ENCODE results near the gene FAM47E. TPM values are rescaled to one million over a fixed set of nuclear protein-coding genes. Genes with fewer than 3 reads are reported as not detected.
A peak's percentile ranks its signal among the peaks of the same experiment; 100 is the strongest.
"Not testable (repeated sequence)": the region's sequence is repeated elsewhere in the genome, so short reads cannot be mapped to it uniquely, and the experiment has no call there.

The FAM47E gene
- total RNA-seq, 1 donor from 2014 or later, result 4.3 TPM

DNA sequence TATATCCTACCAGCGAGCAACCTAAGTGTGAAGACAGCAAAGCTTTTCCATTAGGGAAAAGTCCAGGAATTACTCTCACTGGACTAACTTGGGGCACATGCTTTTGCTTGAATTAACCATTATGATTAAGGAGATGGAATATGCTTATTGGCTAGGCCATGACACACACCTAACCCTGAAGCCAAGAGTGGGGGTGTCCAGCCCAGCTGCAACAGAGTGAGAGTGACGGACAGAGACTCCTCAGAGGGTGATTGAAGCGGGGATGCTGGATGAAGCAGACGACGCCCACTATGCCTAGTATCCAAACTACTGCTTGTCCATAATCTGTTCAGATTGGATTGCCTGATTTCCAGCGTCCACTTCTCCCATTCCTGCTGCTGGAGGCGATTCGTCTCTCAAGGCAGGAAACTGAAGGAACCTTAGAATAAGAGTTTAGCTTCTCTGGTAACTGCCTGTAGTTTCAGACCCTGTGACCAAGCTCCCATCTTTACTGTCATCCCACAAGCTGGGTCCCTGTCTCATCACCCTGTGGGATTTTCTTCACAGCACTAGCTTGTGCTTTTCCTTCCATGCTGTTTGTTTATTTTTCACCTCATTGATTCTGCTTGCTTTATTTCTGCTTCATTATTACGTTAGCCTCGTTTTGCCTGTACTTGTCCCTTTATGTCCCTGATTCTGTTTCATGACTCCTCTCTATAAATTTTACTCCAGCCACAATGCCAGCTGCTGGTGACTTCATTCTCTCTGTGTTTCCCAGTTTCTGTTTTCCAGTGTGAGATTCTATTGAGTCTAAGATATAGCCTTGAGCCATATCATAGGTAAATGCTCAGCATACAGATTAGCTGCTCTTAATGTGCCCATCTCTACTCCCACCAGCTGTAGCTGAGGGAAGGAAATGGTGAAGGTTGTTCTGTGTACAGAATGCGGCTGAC lies 19.0 kb downstream of the FAM47E start:
- no peak for DNase-seq (ENCODE audit: low spot score)

- no peak for DNase-seq (ENCODE audit: low spot score)
These were observed 19.7 kb downstream of the FAM47E start for GRCh38 chr4:76271248-76271647.

DNA sequence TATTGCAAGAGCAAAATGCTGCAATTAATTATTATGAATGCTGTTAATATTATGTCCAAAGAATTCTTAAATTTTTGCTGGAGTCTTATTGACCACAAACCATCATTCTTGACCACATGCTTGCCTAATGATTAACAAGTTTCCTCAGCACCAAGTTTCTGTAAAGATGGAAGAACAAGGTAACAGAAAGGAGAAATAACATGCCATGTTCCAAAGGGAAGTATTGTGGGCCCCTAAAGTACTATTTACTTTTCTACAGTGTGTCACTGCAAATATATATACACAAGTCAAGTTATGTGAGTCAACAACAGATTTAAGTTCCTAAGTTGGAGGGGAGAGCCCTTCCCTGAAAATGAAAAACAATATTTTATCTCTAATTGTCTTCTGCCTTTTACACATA lies 20.6 kb downstream of the FAM47E start:
- no peak for DNase-seq (ENCODE audit: low spot score)

DNA sequence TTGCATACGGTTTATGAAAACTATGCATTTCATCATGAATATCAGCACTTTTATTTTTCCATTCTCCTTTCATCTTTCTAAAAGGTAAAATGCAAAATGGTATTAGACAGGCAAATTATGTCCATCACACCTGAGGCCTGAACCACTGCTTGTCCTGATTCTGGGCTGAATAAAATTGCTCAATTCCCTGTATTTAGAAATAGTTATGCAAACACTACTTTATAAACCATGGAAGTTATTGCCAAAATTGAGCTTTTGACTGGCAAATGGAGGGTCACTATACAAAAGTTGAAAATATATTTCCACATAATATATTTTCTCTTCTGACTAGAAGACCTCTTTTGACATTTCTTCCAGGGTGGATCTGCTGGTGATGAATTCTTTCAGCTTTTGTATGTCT lies 21.1 kb downstream of the FAM47E start:
- no peak for DNase-seq (ENCODE audit: low spot score)

GRCh38 chr4:76272999-76273398 lies 21.5 kb downstream of the FAM47E start:
- DNase-seq (ENCODE audit: low spot score), result no peak

DNA sequence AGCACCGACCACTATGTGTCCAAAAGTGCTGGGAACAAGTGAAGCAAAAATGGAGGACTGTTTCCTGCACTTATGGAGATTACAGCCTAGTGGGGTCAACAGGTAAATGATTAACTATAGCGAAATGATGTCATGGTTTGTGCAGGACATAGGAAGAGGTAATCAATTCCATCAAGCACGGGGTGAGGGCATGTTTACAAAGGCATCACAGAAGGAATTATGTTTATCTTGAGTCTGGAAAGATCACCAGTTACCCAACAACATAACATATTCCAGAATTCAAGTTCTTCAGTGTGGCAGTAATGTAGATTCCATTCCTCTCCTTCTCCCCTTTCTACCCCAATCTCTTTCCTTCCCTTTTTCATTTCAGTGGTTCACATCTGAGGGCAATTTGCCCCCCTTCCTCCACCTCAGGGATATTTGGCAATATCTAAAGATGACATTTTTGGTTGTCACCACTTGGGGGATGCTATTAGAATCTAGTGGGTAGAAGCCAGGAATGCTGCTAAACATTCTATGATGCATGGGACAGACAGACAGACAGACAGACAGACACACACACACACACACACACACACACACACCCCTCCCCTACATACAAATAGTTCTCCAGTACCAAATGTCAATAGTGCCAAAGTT lies 24.1 kb downstream of the FAM47E start:
- DNase-seq (ENCODE audit: low spot score), result no peak

GRCh38 chr4:76276813-76277212 lies 25.3 kb downstream of the FAM47E start:
- no peak for DNase-seq (ENCODE audit: low spot score)

- no peak for DNase-seq (ENCODE audit: low spot score)
These were observed 26.1 kb downstream of the FAM47E start for GRCh38 chr4:76277667-76278066.

- DNase-seq (ENCODE audit: low spot score), result no peak
These were observed 27.1 kb downstream of the FAM47E start for GRCh38 chr4:76278583-76278982.

DNA sequence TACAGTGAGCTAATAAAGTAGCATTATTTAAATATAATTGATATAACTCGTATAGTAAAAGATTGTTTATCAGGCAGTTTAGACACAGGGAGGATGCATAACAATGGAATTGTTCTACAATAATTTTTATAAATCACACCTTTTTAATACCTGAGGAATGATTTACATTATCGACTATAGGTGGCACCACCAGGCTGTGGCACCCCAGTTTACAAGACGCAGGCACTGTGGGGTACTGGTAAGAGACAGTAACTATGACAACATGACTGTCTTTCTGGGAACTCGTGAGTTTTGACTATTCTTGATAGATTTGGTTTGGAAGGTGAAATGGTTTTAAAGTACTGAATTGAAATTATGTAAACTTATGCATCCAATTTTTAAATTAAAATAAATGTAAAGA lies 27.9 kb downstream of the FAM47E start:
- no peak for DNase-seq (ENCODE audit: low spot score)

DNA sequence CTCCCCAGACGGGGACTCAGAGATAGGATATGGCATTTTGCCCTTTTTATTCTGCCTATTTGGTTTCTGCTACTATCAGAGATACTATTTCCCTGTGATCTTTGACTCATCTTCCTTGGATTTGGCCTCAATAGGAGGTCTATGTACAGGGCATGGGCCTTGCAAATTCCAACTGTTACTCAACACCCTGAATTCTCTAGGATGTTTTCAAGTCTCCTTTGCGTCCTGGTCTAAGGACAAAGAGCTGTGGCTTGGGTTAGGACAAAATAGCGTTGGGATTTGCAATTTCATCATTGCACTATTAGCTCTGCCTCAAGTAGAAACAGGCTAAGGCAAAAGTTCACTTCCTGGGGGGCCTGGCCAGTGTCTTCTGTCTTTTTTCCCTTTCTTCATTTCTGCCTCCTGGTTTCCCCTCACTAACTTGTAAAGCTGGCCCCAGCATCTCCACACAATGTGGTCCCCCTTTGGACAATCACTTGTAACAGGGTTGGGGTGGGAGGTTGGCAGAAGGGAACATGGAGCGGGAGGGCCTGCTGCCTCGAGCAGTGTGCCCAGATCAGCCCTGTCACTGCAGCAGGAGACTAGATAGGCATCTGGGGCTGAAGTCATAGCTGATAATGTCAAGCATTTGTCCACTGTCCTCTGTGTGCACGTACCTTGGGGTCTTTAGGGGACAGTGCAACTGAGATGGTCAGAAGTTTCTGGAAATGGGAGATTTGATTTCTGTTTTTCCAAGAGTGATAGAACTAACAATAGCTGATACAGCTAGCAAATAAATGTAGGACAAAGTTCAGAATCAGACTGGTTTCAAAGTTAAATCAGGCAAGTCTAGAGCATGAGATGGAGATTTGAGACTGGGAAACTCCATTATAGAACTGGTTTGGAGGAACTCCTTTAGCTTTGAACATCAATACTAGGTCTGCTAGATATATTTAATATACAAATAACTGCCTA lies 29.2 kb downstream of the FAM47E start:
- peak; percentile 3 for DNase-seq (ENCODE audit: low spot score)

GRCh38 chr4:76281594-76281993 lies 30.1 kb downstream of the FAM47E start:
- not testable (repeated sequence) for DNase-seq (ENCODE audit: low spot score)

DNA sequence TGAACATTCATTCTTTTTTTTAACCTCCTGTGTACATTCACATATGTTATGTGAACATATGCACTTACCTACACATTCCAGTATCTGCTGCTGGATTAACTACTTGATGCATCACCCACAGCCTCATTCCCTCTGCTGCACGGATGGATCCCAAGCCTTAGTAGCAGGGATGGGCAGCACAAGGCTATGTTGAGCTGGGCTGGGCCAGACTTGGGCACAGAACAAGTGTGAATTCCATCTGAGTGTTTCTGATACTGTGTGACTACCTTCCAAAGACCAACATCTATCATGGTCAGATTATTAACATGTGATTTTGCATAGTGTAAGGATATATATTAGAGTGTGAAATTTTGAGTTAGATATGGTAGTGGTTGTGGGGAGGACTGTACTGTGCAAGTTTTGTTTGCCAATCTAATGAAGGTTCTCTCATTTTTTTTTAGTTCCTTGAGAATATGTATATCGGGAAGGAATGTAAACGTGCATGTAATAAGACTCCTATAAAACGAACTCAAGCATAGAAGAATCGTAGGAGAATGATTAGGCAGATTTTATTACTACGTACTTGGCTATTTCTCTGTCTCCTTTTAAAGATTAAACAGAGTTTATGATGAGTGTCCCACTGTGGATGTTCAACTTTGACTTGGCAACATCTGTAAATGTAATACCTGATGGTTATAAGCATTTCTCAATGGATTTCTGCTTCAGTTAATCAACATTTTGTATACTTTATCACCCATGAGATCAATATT lies 31.6 kb downstream of the FAM47E start:
- DNase-seq (ENCODE audit: low spot score), result no peak

DNA sequence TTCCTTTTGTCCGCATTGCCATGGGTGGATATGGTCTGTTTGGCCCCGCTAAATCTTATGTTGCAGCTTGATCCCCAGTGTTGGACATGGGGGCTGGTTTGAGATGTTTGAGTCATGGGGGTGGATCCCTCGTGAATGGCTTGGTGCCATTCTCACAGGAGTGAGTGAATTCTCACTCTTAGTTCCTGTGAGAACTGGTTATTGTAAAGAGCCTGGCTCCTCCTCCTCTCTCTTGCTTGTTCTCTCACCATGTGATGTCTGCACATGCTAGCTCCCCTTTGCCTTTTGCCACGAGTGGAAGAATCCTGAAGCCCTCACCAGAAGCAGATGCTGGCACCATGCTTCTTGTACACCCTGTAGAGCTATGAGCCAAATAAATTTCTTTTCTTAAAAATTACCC lies 32.4 kb downstream of the FAM47E start:
- DNase-seq (ENCODE audit: low spot score), result no peak

DNA sequence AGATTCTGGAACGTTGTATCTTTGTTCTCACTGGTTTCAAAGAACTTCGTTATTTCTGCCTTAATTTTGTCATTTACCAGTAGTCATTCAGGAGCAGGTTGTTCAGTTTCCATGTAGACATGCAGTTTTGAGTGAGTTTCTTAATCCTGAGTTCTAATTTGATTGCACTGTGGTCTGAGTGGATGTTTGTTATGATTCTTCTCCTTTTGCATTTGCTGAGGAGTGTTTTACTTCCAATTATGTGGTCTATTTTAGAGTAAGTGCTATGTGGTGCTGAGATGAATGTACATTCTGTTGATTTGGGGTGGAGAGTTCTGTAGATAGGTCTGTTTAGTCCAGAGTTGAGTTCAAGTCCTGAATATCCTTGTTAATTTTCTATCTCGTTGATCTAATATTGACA lies 36.3 kb downstream of the FAM47E start:
- not testable (repeated sequence) for DNase-seq (ENCODE audit: low spot score)

DNA sequence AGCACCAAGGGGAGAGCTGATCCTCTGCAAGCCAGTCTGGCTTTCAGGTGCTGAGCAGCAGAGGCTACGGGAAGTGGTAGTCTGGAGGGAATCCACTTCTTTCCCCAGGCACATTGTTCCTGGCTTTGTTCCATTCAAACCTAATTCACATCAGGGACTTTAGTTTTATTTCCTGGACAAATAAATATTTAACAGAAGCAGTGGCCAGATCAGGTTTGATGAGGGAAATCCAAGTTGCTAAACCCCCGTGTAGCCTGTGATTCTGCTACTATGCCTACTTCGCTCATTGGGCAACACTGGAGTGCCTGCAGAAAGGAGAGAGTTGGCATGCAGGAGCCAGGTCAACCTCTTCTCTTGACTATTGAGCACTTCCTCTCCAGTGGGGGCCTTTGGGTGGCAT lies 41.2 kb downstream of the FAM47E start:
- no peak for DNase-seq (ENCODE audit: low spot score)

DNA sequence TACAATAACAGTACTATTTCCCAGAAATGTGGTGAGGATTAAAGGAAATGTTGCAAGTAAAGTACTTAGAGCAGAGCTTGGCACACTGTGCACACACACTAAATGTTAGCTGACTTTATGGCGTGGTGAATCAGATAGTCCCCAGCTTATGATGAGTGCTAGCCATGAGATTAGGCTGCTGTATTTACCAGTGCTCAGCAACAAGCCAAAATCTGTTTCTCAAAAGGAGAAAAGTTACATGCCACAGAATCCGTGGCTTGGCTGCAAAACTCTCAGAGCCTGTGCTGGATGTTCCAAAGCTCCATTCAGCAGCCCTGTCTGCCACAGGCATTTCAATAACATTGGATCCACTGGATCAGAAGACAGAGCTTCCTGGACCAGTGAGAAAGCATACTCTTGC lies 42.3 kb downstream of the FAM47E start:
- peak; percentile 27 for DNase-seq (ENCODE audit: low spot score)

GRCh38 chr4:76296286-76296820 lies 44.8 kb downstream of the FAM47E start:
- DNase-seq (ENCODE audit: low spot score), result no peak

DNA sequence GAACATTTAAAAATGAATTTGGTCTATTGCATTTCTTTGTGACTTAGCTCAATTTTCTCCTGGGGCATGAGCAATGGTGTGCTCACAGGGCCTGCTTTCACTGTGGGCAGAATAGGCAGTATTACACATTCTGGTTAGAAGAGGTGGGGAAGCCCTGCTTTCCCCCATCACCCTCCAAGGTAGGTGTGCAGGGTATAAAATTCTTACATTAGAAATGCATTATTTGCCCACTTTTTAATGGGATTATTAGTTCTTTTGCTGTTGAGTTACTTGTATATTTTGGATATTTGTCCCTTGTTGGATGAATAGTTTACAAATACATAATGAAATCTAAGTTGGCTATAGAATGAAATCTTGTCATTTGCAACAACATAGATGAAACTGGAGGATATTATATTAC lies 46.7 kb downstream of the FAM47E start:
- DNase-seq (ENCODE audit: low spot score), result no peak

DNA sequence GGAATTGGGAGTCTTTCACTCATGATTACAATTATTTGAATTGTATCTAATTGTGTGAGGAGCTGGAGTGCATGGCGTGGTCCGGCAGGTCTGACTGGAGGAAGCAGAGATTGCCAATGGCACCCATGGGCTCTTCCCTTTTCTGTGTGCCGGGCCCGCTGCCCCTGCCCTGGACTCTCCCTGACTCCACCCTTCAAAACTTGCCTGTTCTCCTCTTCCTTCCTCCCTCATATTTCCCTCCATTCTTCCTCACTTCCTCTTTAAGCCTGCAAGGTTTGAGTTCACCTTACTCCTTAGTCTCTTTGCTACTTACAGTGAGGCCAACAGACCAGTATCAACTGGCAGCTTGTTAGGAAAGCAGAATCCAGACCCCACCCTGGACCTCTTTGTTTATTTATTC lies 48.5 kb downstream of the FAM47E start:
- no peak for DNase-seq (ENCODE audit: low spot score)

Measured in umbilical cord (tissue), 2 donors.